HG03575 (cell line): ENCODE data around the gene PSMB10.

ENCODE experiments used
- ATAC-seq: cut with Tn5 transposase; IDR thresholded peaks from one replicate; pipeline ENCODE4 v1.9.1; 2021; ENCODE audit not compliant: unreplicated experiment, insufficient number of reproducible peaks, low FRiP score; ENCODE audit errors: extremely low read depth

The PSMB10 gene

GRCh38 chr16:67914758-67915495 is 21.7 kb downstream of the PSMB10 start:
- no peak for ATAC-seq

DNA sequence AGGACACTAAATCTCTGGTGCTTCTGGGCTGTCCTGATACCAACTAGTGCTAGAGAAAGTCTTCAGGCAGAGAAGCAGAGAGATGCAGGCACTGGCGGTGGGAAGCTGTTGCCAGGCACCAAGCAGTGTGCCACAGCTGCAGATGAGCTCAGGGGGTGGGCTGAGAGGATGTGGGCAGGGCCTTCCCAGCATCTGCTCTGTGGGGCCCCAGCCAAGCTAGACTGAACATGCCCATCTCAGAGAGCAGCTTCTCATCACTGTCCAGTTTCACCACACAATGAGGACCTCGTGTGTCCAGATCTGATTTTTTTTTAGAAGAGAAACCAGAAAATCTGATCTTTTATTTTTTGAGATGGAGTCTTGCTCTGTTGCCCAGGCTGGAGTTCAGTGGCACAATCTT is 26.5 kb downstream of the PSMB10 start:
- no peak for ATAC-seq

- ATAC-seq: no peak
Measured at GRCh38 chr16:67909056-67909742, 27.5 kb downstream of the PSMB10 start.

DNA sequence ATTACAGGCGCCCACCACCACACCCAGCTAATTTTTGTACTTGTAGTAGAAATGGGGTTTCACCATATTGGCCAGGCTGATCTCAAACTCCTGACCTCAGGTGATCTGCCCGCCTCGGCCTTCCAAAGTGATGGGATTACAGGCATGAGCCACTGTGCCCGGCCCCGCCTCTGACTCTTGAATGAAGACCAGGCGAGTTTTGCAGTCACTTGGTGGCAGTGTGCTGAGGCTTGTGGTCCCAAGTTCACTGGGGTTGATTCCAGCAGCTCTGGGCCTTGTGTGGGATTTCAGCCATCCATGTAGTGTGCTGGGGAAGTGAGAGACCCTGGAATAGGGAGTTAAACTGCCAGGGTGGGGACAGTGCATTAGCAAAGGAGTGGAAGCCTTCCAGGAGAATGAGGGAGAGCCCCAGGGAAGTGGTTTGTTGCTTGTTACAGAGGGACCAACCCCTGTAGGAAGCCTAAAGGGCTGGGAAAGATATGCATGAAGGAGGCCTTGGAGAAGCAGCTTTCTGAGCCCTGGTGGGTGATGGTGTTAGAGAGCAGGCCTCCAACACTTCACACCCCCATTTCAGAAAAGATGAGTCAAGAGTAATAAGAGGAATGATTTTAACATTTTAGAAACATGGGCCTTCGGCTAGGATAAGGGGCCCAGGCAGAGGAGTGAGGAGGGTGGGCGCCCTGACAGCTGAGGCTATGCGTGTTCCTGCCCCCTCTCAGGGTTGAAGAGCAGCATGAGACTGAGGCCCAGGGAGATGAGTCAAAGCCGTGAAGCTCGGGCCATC is 29.1 kb downstream of the PSMB10 start:
- ATAC-seq: no peak

DNA sequence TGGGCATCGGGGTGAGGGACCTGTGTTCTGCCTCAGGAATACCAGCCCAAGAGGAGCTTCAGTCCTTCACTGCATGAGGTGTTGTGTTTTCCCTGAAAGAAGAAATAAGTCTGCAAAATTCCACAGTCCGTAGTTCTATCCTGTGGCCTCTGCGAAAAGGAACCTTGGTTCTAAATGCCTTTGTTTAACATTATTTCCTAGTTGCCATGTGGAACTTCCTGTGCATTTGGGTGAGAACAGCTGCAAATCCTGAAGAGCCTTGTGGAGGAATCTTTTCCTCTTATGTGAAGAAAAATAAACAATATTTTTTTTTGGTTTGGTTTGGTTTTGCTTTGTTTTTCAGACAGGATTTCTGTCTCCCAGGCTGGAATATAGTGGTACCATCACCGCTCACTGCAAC is 33.8 kb downstream of the PSMB10 start:
- ATAC-seq: no peak

DNA sequence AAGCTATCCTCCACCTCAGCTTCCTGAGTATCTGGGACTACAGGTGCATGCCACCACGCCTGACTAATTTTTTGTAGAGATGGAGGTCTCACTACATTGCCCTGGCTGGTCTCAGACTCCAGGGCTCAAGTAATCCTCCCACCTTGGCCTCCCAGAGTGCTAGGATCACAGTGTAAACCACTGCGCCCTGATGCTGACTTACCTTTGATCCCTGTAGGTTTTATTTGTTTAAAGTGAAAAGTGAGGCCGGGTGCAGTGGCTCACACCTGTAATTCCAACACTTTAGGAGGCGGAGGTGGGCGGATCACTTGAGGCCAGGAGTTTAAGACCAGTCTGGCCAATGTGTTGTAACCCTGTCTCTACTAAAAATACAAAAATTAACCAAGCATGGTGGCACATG is 34.9 kb downstream of the PSMB10 start:
- ATAC-seq: no peak

GRCh38 chr16:67897231-67897630 is 39.4 kb downstream of the PSMB10 start:
- no peak for ATAC-seq

GRCh38 chr16:67893743-67894399 is 42.8 kb downstream of the PSMB10 start:
- ATAC-seq: no peak

GRCh38 chr16:67892899-67893742 is 43.5 kb downstream of the PSMB10 start, which contains the start of gene PSKH1:
TSS of gene PSKH1 (plus strand) at chr16:67893254. CDS start at chr16:67908750, 15,496 bp downstream.
- no peak for ATAC-seq

GRCh38 chr16:67892375-67892774 is 44.3 kb downstream of the PSMB10 start:
- ATAC-seq: no peak

DNA sequence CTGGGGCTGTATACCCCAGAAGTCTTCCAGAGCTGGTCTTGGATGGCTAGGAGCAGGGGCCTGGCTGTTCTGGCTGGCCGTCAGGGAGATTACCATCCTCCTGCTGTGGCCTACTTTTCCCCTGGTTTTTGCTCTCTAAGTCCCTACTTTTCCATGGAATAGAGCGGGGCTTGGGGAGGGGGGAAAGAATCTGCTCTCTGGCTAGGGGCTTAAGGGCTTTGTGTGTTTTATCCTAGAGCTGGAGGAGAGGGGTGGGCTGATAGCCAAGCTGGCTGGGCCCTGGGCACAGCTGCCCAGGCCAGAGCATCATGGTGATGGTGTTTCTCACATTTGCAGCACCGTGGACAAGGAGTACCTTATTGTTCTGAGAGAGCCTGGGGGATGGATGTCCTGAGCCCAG is 48.3 kb downstream of the PSMB10 start:
- ATAC-seq: no peak

DNA sequence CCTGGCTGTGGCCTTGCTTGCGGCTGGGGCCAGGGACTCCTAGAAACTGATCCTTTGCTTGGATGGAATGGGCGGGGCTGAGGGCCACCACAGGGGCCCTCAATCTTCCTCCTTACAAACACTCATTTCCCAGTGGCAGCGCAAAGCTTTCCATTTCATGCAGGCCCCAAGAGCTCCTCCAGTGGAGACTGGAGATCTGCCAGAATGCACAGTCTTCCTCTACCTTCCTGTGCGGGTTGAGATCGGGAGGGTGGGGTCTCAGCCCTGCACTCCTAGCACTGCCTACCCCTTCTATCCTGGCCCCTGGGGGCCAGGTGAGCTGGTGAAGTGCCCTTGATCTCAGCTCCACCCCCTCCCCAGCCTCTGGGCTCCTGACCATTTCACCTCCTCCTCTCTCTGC is 50.3 kb downstream of the PSMB10 start:
- no peak for ATAC-seq

- no peak for ATAC-seq
Measured at GRCh38 chr16:67885976-67886375, 50.7 kb downstream of the PSMB10 start.

DNA sequence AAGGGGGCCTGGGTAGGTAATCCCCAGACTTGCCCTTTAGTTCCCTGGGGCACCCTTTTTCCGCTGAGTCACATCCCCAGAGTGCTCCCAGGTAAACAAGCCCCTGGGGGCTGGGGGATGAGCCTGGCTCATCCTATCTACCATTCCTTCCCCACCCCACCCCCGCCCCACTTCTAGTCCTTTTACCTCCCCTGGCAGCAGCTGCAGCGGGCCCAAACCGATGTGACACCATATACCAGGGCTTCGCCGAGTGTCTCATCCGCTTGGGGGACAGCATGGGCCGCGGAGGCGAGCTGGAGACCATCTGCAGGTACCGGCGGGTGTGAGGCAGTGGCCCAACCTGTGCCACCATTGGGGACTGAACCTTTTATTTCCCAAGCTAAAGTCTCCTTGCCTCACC is 51.1 kb downstream of the PSMB10 start:
- ATAC-seq: no peak

DNA sequence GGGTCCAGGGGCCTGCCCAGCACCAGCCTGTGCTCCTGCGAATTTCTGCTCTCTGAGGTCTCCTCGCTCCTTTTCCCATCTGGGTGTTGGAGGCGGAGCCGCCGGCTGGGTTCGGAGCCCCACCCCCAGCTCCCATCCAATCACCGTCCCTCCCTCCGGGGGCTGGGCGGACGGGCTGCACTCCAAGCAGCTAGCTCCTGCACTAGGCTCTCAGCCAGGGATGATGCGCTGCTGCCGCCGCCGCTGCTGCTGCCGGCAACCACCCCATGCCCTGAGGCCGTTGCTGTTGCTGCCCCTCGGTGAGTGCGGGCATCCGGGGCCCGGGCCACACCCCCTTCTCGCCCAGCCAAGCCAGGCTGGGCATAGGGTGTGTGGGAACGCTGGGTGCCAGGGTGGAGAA is 52.0 kb downstream of the PSMB10 start, which contains the start of gene NRN1L:
TSS of gene NRN1L (plus strand) at position 202 of the 400 bp plus-strand sequence. CDS start at position 221, 19 bp downstream.
- ATAC-seq: no peak
